AG09319 (cell line): Measurements from ENCODE around the gene SLIT3.

Experiments used
- DNase-seq: peaks from one replicate; pipeline ENCODE4 v3.0.0-alpha.2; 2010; ENCODE audit warnings: low read depth; ENCODE audit errors: extremely low read depth
- TF ChIP-seq, protein P1 (sequence below): IDR thresholded peaks from 2 replicates; pipeline ENCODE4 v1.5.1; 2011; ENCODE audit warnings: low read depth, mild to moderate bottlenecking, inconsistent platforms, low read length, moderate library complexity

SLIT3 gene

GRCh38 chr5:169039592-169039991, 261.3 kb downstream of the SLIT3 start:
- TF ChIP-seq, protein P1, sequence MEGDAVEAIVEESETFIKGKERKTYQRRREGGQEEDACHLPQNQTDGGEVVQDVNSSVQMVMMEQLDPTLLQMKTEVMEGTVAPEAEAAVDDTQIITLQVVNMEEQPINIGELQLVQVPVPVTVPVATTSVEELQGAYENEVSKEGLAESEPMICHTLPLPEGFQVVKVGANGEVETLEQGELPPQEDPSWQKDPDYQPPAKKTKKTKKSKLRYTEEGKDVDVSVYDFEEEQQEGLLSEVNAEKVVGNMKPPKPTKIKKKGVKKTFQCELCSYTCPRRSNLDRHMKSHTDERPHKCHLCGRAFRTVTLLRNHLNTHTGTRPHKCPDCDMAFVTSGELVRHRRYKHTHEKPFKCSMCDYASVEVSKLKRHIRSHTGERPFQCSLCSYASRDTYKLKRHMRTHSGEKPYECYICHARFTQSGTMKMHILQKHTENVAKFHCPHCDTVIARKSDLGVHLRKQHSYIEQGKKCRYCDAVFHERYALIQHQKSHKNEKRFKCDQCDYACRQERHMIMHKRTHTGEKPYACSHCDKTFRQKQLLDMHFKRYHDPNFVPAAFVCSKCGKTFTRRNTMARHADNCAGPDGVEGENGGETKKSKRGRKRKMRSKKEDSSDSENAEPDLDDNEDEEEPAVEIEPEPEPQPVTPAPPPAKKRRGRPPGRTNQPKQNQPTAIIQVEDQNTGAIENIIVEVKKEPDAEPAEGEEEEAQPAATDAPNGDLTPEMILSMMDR, result no peak
- no peak for DNase-seq

- no peak for DNase-seq
- TF ChIP-seq, protein P1, result no peak
These were observed 263.5 kb downstream of the SLIT3 start for GRCh38 chr5:169037466-169037865.

DNA sequence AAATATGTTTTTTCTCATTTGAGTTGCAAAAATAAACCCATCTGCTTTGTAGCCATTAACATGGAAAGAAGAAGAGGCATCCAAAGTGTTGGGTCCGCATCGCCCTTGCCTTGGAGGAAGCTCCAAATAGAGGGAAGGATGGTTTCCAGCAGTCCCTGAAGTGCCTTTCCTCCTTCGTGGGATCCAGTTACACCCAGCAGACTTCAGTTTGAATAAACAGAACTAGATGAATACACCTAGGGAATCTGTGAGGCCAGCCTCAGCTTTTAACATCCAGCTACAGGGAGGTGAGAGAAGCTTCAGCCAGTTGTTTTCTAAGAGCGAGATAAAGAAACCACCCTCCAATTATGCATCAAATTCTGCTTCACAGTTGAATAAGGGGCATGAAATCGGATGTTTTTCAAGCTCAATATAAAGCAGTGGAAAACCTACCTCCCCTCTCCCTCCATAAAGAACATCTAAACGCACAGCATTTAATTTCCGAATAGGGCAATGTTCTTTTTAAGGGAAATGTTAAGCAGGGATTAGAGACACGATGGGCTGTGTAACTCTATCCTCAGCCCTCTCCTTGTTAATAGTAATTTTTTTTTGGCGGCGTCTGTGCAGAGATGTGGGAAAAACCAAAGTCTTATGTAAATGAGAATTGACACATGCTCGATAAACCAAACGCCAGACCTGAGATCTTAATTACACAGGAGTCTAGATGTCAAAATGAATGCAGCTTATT, 264.7 kb downstream of the SLIT3 start:
- DNase-seq, result no peak
- TF ChIP-seq, protein P1, result no peak

- TF ChIP-seq, protein P1, result no peak
- no peak for DNase-seq
These were observed 271.2 kb downstream of the SLIT3 start for GRCh38 chr5:169029661-169030274.

GRCh38 chr5:169029037-169029436, 271.9 kb downstream of the SLIT3 start:
- DNase-seq, result no peak
- TF ChIP-seq, protein P1, result no peak

DNA sequence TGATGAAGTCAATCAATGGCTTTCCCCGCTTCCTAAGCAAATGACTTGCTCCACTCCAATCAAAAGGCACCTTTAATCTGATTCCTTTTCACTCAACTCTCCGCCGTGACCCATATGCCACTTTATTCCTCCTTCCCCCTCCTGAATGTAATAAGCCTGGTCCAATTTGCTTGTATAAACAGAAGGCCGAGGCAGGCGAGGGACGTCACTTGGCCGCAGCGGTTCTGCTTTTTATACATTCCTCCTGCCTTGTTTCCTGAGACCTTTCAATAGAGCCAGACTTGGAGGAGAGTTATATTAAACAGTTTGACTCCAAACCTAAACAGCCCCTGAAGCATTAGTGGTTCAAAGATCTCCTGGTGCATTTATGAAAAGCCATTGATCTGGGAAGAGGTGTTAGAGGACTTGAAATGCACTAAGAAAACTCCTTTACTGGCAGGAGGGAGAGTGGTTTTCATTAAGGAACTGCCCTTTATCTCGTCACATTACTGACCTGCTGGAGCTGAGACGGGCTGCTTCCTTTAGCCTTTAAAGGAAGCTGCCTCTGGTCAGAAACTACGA, 273.4 kb downstream of the SLIT3 start:
- DNase-seq, result no peak
- TF ChIP-seq, protein P1, result no peak

- DNase-seq, result no peak
These were observed 275.4 kb downstream of the SLIT3 start for GRCh38 chr5:169025491-169025890.

More at GRCh38 chr5:169025491-169025890, 275.4 kb downstream of the SLIT3 start:
- TF ChIP-seq, protein P1, result no peak
